Measurements from ENCODE around the gene NFKB2.

- TF ChIP-seq CTCF (IDR thresholded peaks at IDR 0.05; ENCODE audit: insufficient read depth, low read length): no peak
- no peak for TF ChIP-seq GABPA (IDR thresholded peaks at IDR 0.05; ENCODE audit: low read depth)
- TF ChIP-seq REST (IDR thresholded peaks at IDR 0.05; ENCODE audit: insufficient replicate concordance, low read depth): no peak
- no peak for TF ChIP-seq POLR2AphosphoS5 (IDR thresholded peaks at IDR 0.05; ENCODE audit: low read depth)
- TF ChIP-seq SPI1 (IDR thresholded peaks at IDR 0.05; ENCODE audit: borderline replicate concordance, low read depth): no peak
These were observed 40.8 kb downstream of the NFKB2 start for GRCh38 chr10:102436312-102436711.

All from HL-60 (cell line).